Endothelial cell (in vitro differentiated cells): Measurements from ENCODE around the gene ZNF513. TPM values are rescaled to one million over a fixed set of nuclear protein-coding genes. Genes with fewer than 3 reads are reported as not detected.

Source experiments
- DNase-seq: peaks from one replicate; pipeline ENCODE4 v3.0.0; 2021; ENCODE audit warnings: low spot score
- H3K27ac Mint-ChIP-seq: one replicate; pipeline ENCODE4 v1.8.0; 2021; ENCODE audit warnings: mixed read lengths, inconsistent platforms; ENCODE audit not compliant: unreplicated experiment
- H3K27me3 Mint-ChIP-seq: one replicate; pipeline ENCODE4 v1.8.0; 2021; ENCODE audit warnings: mild to moderate bottlenecking, moderate library complexity, mixed read lengths, inconsistent platforms; ENCODE audit not compliant: unreplicated experiment
- H3K36me3 Mint-ChIP-seq: one replicate; pipeline ENCODE4 v1.8.0; 2021; ENCODE audit warnings: mild to moderate bottlenecking, low read depth, mixed read lengths, inconsistent platforms; ENCODE audit not compliant: unreplicated experiment
- H3K4me1 Mint-ChIP-seq: one replicate; pipeline ENCODE4 v1.8.0; 2021; ENCODE audit warnings: mild to moderate bottlenecking, mixed read lengths, inconsistent platforms; ENCODE audit not compliant: unreplicated experiment
- H3K4me3 Mint-ChIP-seq: one replicate; pipeline ENCODE4 v1.8.0; 2021; ENCODE audit warnings: mild to moderate bottlenecking, mixed read lengths, inconsistent platforms; ENCODE audit not compliant: unreplicated experiment
- H3K9me3 Mint-ChIP-seq: one replicate; pipeline ENCODE4 v1.8.0; 2021; ENCODE audit warnings: mixed read lengths, inconsistent platforms; ENCODE audit not compliant: unreplicated experiment
- total RNA-seq: library from RNA; stranded (reverse); fragmentation: NEBNext Ultra II Directional; extraction: Animal tissue kit (Norgen Biotek cat#: 25700); gene quantifications from one replicate; pipeline ENCODE4 v1.2.1, GENCODE V29; 2021; ENCODE audit not compliant: unreplicated experiment
- TF ChIP-seq, protein P1 (sequence below): fragments of 200-600 bp; sonication (generic); IDR thresholded peaks from one replicate; pipeline ENCODE4 v1.5.0; 2021; ENCODE audit warnings: antibody characterized with exemption; ENCODE audit not compliant: unreplicated experiment

Gene ZNF513
- total RNA-seq, 1 donor from 2014 or later = 20.8 TPM

- no peak overlapping the region for H3K27ac Mint-ChIP-seq
- H3K36me3 Mint-ChIP-seq = peaks cover 54% of the 10 kb centered on the region
- DNase-seq = no peak
- H3K4me1 Mint-ChIP-seq = peaks cover 26% of the 10 kb centered on the region
- no peaks in the 10 kb centered on the region for H3K9me3 Mint-ChIP-seq
- peaks cover 19% of the 10 kb centered on the region for H3K27me3 Mint-ChIP-seq
- peak overlapping the region; percentile 31 for H3K4me3 Mint-ChIP-seq
- TF ChIP-seq, protein P1, sequence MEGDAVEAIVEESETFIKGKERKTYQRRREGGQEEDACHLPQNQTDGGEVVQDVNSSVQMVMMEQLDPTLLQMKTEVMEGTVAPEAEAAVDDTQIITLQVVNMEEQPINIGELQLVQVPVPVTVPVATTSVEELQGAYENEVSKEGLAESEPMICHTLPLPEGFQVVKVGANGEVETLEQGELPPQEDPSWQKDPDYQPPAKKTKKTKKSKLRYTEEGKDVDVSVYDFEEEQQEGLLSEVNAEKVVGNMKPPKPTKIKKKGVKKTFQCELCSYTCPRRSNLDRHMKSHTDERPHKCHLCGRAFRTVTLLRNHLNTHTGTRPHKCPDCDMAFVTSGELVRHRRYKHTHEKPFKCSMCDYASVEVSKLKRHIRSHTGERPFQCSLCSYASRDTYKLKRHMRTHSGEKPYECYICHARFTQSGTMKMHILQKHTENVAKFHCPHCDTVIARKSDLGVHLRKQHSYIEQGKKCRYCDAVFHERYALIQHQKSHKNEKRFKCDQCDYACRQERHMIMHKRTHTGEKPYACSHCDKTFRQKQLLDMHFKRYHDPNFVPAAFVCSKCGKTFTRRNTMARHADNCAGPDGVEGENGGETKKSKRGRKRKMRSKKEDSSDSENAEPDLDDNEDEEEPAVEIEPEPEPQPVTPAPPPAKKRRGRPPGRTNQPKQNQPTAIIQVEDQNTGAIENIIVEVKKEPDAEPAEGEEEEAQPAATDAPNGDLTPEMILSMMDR = no peak
These were observed 4.9 kb downstream of the ZNF513 start for GRCh38 chr2:27375513-27376099.

- Mint-ChIP-seq H3K27ac (peak overlapping the region; percentile 42), H3K27me3 (peaks cover 17% of the 10 kb centered on the region), H3K4me3 (peak overlapping the region; percentile 31), H3K4me1 (peaks cover 26% of the 10 kb centered on the region), H3K9me3 (no peaks in the 10 kb centered on the region), H3K36me3 (peaks cover 52% of the 10 kb centered on the region)
- TF ChIP-seq, protein P1 = no peak
- DNase-seq = no peak
These were observed 7.0 kb downstream of the ZNF513 start for GRCh38 chr2:27373567-27373966.

DNA sequence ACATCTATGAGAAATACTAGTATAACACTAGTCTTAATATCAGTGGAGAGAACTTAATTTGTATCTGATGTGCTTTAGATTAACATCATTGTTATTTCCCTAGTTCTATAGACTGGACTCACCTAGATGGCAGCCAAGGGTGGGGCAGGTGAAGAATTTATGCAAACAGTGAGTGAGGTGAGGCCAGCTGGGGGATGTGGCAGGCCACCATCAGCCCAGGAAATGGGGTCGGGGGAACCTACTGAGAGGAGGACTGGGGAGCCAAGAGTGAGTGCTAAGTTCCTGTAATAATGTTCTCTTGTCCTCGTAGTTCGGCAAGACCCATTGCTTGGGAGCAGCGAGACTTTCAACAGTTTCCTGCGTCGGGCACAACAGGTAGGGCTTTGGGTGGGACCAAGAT is 7.6 kb downstream of the ZNF513 start:
- Mint-ChIP-seq H3K27me3 (peaks cover 15% of the 10 kb centered on the region), H3K36me3 (peaks cover 58% of the 10 kb centered on the region), H3K4me3 (peak overlapping the region; percentile 77), H3K4me1 (peaks cover 28% of the 10 kb centered on the region), H3K9me3 (no peaks in the 10 kb centered on the region), H3K27ac (peak overlapping the region; percentile 70)
- DNase-seq = no peak
- TF ChIP-seq, protein P1 = no peak

DNA sequence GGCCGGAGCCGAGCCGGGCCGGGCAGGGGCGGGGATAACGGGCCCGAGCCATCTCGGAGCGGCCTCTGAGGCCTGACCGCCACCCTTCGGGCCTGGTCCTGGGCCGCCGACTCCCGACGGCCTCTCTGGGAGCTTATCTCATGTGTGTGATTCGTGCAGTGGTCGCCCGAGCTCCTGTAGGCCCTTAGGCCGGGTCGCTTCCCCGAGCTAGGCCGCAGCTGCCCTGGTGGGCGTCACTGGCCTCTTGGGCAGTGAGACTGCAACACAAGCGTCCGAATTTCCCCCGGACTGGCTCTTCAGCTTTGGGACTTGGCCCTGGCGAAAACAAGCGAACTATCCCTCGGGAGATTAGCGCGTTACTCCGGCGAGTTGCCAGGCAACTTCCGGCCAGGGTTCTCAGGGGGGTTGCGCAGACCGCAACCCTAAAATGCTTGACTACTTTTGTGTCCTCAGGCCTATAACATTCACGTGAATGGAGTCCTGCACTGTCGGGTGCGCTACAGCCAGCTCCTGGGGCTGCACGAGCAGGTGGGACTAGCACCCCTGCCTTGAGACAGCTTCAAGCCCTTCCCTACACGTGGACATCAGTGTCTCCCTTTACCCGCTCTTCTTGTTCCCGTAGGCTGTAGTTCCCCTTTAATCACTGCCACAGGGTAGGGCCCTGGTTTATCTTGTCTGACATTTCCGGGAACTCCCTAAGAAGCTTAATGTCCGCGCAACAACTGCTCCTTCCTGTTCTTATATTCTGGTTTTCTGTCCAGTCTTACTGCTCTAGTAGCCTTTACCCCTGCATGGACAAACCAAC is 9.5 kb downstream of the ZNF513 start:
- DNase-seq = peak; percentile 12
- H3K4me3 Mint-ChIP-seq = peak overlapping the region; percentile 99
- peaks cover 28% of the 10 kb centered on the region for H3K4me1 Mint-ChIP-seq
- peaks cover 56% of the 10 kb centered on the region for H3K36me3 Mint-ChIP-seq
- H3K27ac Mint-ChIP-seq = peak overlapping the region; percentile 96
- peaks cover 12% of the 10 kb centered on the region for H3K27me3 Mint-ChIP-seq
- H3K9me3 Mint-ChIP-seq = no peaks in the 10 kb centered on the region
- TF ChIP-seq, protein P1 = no peak
